ENCODE measurements around the gene CBFA2T3. TPM values are rescaled to one million over a fixed set of nuclear protein-coding genes. Genes with fewer than 3 reads are reported as not detected.

Gene CBFA2T3
- total RNA-seq, 1 experiment from 2014 or later = 2.9 TPM

DNA sequence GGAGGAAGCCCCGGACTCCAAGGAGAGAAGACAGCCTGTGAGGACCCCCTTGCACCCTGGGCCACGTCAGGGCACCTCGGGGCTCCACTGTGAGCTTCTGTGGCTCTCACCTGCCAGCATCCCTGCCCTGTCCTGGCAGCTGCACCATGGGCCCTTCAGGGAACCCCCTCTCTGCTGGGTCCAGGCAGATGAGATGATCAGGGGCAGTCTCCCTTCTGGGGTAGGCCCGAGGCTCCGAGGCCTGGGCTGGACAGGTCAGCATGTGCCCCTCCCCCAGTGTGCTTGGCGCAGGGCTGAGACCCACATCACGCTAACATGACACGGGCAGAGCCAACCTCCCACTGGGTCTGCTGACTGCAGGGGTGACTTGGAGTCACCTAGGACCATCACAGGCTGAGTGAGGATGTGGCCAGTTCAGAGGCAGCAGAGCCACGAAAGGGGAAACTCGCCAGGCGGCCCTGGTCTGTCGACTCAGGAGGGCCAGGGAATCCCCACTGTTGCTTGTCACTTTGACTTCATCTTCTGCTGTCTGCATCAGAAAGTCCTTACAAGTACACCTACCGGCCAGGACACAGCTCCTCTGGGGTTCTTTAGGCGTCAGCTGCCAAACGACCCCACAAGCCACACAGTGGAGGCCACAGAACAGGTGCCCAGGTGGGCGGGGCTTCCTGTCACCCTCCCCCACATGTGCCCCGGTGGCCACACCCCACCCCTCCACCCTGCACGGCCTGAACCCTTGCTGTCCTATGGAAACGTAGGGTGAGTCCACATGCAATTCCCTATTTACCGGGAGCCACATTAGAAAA lies 122.5 kb downstream of the CBFA2T3 start:
- peak overlapping the region in 1 of 2 experiments; percentile 42; a peak in 2 of 5 replicates for H3K4me3 Mint-ChIP-seq
- no peak overlapping the region for H3K56ac ChIP-seq (ENCODE audit: insufficient read length, low read depth, low read length)
- no peak overlapping the region for H2BK12ac ChIP-seq (ENCODE audit: insufficient read length, low read depth, low read length)
- no peak overlapping the region for H2AFZ ChIP-seq (ENCODE audit: low read length)
- H3K4me1 Mint-ChIP-seq = peaks cover 9 to 18% of the 10 kb centered on the region in 2 experiments
- H2BK20ac ChIP-seq (ENCODE audit: low read depth, low read length, poor library complexity, severe bottlenecking) = no peak overlapping the region
- peaks cover 15 to 30% (median 26%) of the 10 kb centered on the region in 3 experiments for H3K36me3 Mint-ChIP-seq (ENCODE audit: insufficient read depth in 1 of 3, low read depth in 3 of 3)
- no peak overlapping the region for H3K23ac ChIP-seq (ENCODE audit: insufficient read length, low read depth, low read length)
- H3K27me3 ChIP-seq (ENCODE audit: insufficient read depth, low read length) = no peaks in the 10 kb centered on the region
- H3K23me2 ChIP-seq (ENCODE audit: insufficient read length, low read depth, low read length, poor library complexity, severe bottlenecking) = peaks cover 8% of the 10 kb centered on the region
- H2BK15ac ChIP-seq (ENCODE audit: low read depth, low read length) = no peak overlapping the region
- no peaks in the 10 kb centered on the region for H4K20me1 ChIP-seq (ENCODE audit: control insufficient read depth, insufficient read depth, insufficient read length)
- H3K9ac ChIP-seq (ENCODE audit: extremely low read depth, insufficient read length, low read length) = no peak overlapping the region
- no peak overlapping the region for H3K27ac ChIP-seq (ENCODE audit: insufficient read length, low read depth, low read length)
- H3K9me3 Mint-ChIP-seq = peaks cover 0 to 6% of the 10 kb centered on the region in 2 experiments; a peak in 2 of 5 replicates
- WGBS (ENCODE audit: extremely low coverage, insufficient read length, low lambda C conversion rate) = no CpG with 5 or more reads among the region's 20 CpGs
- H2AK5ac ChIP-seq (ENCODE audit: insufficient read length, low read length) = no peak overlapping the region
- no peaks in the 10 kb centered on the region for H3K79me1 ChIP-seq (ENCODE audit: insufficient read depth, low read depth, low read length, poor library complexity, severe bottlenecking)
- no peak overlapping the region for H3K4me2 ChIP-seq (ENCODE audit: insufficient read depth, insufficient read length, low read length)
- no peak overlapping the region for H3T11ph ChIP-seq (ENCODE audit: low read length)
- no peaks in the 10 kb centered on the region for H3K9me3 ChIP-seq (ENCODE audit: control insufficient read depth, low read depth, low read length)
- H4K8ac ChIP-seq (replicated peaks; ENCODE audit: insufficient read length, low read depth, low read length) = no peak overlapping the region
- TF ChIP-seq, protein P1, sequence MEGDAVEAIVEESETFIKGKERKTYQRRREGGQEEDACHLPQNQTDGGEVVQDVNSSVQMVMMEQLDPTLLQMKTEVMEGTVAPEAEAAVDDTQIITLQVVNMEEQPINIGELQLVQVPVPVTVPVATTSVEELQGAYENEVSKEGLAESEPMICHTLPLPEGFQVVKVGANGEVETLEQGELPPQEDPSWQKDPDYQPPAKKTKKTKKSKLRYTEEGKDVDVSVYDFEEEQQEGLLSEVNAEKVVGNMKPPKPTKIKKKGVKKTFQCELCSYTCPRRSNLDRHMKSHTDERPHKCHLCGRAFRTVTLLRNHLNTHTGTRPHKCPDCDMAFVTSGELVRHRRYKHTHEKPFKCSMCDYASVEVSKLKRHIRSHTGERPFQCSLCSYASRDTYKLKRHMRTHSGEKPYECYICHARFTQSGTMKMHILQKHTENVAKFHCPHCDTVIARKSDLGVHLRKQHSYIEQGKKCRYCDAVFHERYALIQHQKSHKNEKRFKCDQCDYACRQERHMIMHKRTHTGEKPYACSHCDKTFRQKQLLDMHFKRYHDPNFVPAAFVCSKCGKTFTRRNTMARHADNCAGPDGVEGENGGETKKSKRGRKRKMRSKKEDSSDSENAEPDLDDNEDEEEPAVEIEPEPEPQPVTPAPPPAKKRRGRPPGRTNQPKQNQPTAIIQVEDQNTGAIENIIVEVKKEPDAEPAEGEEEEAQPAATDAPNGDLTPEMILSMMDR (conservative IDR thresholded peaks at IDR 0.05) = no peak
- H3K27ac Mint-ChIP-seq = peak overlapping the region in 1 of 3 experiments; percentile 77; a peak in 1 of 7 replicates
- no peaks in the 10 kb centered on the region for H3K27me3 Mint-ChIP-seq (ENCODE audit: low read depth)
- DNase-seq = no peak
- no peak overlapping the region for H3K4ac ChIP-seq (ENCODE audit: low read depth, low read length)
- no peak overlapping the region for H3K18ac ChIP-seq (ENCODE audit: insufficient read length, low read depth, low read length)
- no peak overlapping the region for H2BK5ac ChIP-seq (ENCODE audit: insufficient read length, low read length)
- no peaks in the 10 kb centered on the region for H3K4me1 ChIP-seq (ENCODE audit: insufficient read depth, low read length)
- no peaks in the 10 kb centered on the region for H3K79me2 ChIP-seq (ENCODE audit: insufficient read depth, low read length)
- H4K5ac ChIP-seq (ENCODE audit: insufficient read length, low read depth, low read length) = no peak overlapping the region
- H3K14ac ChIP-seq (ENCODE audit: insufficient read depth, low read length) = no peak overlapping the region
- no peak overlapping the region for H4K91ac ChIP-seq (ENCODE audit: insufficient read length, low read depth, low read length)
- H2BK120ac ChIP-seq (ENCODE audit: low read depth, low read length, poor library complexity, severe bottlenecking) = no peak overlapping the region

Measured in H9 (cell line).